22Rv1 (cell line): ENCODE measurements around the gene IFITM1.
"Not testable (repeated sequence)": the region's sequence is repeated elsewhere in the genome, so short reads cannot be mapped to it uniquely, and the experiment has no call there.

Experiments used
- H3K27ac ChIP-seq: fragments of 450-650 bp; 2 replicates; pipeline ENCODE4 v1.5.1; 2017
- CTCF ChIP-seq: fragments of 450-650 bp; IDR thresholded peaks from 2 replicates; pipeline ENCODE4 v1.5.1; 2017; ENCODE audit warnings: mild to moderate bottlenecking
- ZFX ChIP-seq: fragments of 450-650 bp; IDR thresholded peaks from 2 replicates; pipeline ENCODE4 v1.6.1; 2017; ENCODE audit warnings: antibody characterized with exemption, borderline replicate concordance

IFITM1 gene

GRCh38 chr11:362642-363442 is 49.0 kb downstream of the IFITM1 start:
- TF ChIP-seq ZFX: no peak
- TF ChIP-seq CTCF: no peak
- no peak overlapping the region for H3K27ac ChIP-seq

GRCh38 chr11:363443-363805 is 49.6 kb downstream of the IFITM1 start:
- H3K27ac ChIP-seq: not testable (repeated sequence)

- peak; percentile 85 for TF ChIP-seq CTCF
- TF ChIP-seq ZFX: no peak
- no peak overlapping the region for H3K27ac ChIP-seq
Measured at GRCh38 chr11:363948-364761, 50.3 kb downstream of the IFITM1 start.
